ENCODE data around the gene SPDYE17.
"Not testable (repeated sequence)": the region's sequence is repeated elsewhere in the genome, so short reads cannot be mapped to it uniquely, and the experiment has no call there.

SPDYE17 gene, protein sequence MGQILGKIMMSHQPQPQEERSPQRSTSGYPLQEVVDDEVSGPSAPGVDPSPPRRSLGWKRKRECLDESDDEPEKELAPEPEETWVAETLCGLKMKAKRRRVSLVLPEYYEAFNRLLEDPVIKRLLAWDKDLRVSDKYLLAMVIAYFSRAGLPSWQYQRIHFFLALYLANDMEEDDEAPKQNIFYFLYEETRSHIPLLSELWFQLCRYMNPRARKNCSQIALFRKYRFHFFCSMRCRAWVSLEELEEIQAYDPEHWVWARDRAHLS

DNA sequence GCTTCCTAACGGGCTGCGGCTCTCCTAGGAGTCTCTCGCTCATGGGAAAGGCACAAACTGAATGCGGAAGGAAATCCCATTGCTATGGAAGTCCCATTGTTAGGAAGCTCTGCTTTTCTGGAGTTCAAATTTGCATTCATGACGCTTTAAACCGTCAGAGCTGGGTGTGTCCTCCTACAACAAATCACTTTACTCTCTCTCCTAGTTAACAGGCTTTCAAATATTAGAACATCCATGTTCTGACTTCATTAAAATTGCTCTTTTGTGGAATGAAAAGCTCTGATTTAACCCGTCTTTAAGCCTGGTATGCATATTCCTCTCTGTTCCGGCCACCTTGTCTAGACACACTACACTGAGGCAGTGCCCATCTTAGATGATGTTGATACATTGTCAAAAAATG lies at the start of gene SPDYE17:
Gene SPDYE17, minus strand, starts transcription at position 101 of the 400 bp plus-strand sequence. CDS start 1,791 bp downstream, outside the sequence.
- DNase-seq: not testable (repeated sequence)

DNA sequence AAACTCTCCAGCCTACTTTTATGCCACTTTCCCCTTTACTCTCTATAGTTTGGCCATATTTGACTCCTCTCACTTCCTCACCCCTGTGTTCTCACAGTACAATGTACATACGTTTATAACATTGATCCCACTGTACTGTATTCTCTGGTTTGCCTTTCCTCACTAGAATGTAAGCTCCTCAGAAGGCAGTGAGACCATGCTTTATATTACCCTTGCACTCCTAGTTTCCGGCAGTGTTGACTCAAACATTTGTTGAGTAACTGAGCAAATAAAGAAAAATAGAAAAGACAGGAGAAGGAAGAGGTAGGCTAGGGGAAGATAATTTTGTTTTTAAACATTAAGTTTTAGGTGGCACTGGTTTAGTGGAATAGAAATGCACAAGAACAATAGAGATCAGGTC lies 48.1 kb upstream of the SPDYE17 start:
- not testable (repeated sequence) for DNase-seq

DNA sequence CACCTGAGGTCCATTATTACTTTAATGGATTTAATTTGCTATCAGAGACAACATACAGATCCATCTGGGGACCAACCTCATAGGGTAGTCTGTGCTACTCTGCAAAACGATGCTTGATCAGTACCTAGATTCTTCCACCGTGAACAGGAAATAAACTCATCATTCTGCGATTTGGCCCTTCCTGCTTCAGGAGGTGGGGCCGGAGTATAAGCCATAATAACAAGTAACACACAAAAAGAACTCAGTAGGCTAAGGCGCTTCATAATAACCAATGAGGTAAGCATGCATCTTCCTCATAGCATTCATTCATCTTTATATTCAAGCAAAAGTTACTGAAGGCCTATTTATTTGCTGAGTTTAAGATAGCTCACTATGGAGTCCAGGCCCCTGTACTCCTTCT lies 47.5 kb upstream of the SPDYE17 start:
- DNase-seq: not testable (repeated sequence)

DNA sequence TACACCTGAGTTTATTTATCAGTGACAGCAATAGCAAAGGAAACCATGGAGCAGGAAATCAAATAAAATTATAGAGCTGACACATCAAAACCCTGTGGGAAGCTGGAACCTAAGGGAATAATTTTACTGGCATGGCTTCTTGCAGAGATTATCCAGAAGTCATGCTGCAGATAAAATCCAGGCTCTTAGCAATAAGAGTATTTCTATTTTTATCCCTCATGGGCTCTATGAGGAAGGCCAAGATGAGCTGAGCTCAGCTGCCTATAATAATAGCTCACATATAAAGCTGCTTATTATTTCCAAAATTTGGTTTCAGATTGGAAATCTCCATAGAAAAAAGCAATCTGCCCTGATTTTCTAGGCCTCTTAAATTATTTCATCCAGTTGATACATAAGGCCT lies 47.0 kb upstream of the SPDYE17 start:
- DNase-seq: not testable (repeated sequence)

DNA sequence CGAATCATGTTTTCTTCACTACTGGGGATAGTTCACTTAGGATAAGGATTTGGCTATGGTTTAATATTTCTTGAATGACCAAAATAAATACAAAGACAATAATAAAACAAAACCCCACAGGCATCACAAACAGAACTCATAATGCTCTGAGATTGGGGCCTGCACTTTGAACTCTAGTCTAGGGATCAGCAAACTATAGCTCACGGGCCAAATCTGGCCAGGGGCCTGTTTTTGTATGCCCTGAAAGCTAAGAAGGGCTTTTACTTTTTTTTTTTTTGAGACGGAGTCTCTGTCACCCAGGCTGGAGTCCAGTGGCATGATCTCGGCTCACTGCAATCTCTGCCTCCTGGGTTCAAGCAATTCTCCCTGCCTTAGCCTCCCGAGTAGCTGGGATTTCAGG lies 44.9 kb upstream of the SPDYE17 start:
- DNase-seq: not testable (repeated sequence)

DNA sequence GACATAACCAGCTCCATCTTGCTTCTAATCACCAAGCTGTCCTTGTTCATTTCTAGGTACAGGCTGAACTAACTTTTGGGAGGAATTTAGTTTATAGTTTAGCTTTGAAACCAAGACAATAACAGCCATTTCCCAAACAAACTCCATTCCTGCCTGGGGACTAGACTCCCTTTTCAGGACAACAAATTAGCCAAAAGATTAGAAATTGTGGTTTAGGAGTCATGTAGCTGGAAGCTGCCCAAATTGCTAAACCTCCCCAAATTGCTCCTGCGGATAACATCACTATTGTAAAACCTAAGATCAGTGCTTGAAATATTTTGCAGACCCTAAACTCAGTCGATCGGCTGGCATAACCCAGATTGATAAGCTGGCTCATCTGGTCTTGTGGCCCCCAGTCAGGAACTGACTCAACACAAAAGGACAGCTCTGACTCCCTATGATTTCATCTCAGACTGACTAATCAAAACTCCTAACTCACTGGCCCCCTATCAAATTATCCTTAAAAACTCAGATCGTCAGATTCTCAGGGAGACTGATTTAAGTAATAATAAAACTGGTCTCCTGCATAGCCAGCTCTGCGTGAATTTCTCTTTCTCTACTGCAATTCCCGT lies 42.7 kb upstream of the SPDYE17 start:
- not testable (repeated sequence) for DNase-seq

DNA sequence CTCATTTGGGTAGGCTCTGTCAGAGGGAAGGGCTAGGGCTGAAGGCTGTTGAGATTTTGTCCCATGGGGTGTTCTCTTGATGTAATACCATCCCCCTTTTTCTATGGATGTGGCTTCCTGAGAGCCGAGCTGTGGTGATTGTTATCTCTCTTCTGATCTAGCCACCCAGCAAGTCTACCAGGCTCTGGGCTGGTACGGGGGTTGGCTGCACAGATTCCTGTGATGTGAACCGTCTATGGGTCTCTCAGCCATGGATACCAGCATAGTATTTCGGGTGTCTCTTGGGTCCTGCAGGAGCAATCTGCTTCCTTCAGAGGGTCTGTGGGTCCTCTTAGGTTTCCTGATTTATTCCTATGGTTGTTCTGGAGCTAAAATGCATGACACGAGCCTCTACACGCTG lies 38.9 kb upstream of the SPDYE17 start:
- DNase-seq: not testable (repeated sequence)

DNA sequence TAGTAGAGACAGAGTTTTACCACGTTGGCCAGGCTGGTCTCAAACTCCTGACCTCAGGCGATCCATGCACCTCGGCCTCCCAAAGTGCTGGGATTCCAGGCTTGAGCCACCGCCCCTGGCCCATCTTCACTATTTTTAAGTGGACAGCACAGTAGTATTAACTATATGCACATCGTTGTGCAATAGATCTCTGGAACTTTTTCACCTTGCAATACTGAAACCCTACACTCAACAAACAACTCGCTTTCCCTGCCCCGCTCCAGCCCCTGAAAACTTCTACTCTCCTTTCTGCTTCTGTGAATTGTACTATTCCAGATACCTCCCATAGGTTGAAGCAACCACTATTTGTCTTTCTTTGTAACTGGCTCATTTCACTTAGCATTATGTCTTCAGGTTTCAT lies 33.7 kb upstream of the SPDYE17 start:
- DNase-seq: not testable (repeated sequence)

DNA sequence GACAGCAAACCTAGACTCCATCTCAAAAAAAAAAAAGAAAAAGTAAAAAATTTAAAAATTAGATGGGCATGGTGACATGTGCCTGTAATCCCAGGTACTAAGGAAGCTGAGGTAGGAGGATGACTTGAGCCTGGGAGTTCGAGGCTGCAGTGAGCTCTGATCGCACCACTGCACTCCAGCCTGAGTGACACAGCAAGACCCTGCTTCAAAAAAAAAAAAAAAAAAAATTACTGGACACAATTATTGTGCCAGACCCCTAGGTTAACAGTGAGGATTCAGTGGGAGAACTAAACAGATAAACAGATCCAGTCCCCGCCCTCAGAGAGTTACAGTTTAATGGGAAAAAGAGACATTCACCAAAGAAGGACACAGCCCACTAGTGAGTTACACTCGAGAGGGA lies 31.6 kb upstream of the SPDYE17 start:
- DNase-seq: not testable (repeated sequence)

DNA sequence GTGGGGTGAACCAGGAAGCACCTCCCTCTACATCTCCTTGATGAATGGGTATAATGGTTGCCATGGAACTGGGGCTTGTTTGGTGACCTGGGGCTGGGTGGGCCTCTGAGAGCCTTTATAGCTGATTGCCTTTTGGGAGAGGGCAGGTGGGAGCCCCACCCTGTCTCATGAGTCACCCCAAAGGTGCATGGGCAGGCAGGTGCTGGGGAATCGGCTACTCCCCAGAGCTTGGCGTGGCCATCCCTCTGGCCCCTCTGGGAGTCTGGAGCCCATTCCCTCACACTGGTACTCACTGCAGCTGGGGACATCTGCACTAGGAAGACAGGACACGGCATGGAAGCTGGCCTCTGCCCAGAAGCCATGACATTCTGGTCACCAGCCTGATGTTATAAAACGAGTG lies 30.4 kb upstream of the SPDYE17 start, which contains the start of gene SPDYE18:
Gene SPDYE18, minus strand, starts transcription at position 2 of the 400 bp plus-strand sequence. CDS start 2,046 bp downstream, outside the sequence.
- DNase-seq: not testable (repeated sequence)

DNA sequence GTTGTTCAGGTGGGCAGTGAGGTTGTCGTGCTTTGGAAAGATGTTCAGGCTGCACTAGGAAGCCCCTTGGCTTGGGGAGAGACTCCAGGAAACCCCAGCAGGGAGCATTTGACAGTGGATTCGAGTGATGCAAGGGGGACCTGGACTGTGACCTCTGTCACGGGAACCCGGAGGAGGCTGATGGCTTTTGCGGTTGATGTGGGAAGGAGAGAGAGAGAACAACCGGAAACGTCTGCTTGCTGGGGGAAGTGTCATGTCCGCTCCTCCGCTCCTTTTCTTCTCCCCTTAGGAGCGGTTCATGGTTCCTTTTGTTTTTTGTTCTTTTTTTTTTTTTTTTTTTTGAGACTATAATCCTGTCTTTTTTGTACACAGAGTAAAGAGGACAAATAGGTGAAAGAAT lies 5.8 kb downstream of the SPDYE17 start:
- not testable (repeated sequence) for DNase-seq

DNA sequence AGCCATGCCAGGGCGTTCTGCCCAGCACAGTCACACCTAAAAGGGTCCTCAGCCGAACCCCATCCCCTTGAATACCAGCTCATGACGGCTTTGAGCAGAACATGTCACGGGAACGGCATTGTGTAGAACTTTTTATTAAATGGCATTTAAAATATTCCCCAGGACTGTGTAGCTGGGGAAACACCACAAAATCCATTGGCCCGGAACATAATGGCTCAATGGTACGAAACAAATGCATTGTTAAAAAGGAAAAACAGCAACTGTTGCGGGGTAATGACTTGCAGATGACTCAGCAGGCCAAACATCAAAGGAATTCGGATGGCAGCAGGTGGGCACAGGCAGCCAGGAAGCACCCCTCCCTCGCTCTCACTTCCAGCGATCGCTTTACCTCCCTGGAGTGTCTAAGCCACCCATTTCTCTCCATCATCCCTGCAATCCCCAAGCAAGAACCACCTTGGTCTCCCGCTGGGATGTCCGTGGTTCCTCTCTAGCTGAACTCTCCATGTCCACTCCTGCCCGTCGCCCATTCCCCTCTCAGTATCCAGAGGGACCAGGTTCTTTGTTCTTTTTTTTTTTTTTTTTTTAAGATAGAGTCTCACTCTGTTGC lies 22.0 kb downstream of the SPDYE17 start:
- not testable (repeated sequence) for DNase-seq

DNA sequence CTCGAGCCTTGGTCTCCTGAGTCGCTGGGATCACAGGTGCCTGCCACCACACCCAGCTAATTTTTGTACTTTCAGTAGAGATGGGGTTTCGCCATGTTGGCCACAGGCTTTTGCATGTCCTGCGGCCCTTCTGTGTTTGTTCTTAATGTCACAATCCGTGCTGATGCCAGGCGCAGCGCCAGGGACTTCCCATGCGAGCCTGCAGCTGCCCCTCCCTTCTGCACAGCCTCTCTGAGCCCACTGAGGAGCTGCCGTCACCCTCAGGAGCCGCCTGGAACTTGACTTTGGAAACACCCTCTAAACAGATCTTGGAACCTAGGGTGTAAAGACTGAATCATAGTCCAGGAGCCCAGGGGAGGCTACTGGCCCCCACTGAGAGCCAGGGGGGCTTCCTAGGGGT lies 24.2 kb downstream of the SPDYE17 start:
- not testable (repeated sequence) for DNase-seq

DNA sequence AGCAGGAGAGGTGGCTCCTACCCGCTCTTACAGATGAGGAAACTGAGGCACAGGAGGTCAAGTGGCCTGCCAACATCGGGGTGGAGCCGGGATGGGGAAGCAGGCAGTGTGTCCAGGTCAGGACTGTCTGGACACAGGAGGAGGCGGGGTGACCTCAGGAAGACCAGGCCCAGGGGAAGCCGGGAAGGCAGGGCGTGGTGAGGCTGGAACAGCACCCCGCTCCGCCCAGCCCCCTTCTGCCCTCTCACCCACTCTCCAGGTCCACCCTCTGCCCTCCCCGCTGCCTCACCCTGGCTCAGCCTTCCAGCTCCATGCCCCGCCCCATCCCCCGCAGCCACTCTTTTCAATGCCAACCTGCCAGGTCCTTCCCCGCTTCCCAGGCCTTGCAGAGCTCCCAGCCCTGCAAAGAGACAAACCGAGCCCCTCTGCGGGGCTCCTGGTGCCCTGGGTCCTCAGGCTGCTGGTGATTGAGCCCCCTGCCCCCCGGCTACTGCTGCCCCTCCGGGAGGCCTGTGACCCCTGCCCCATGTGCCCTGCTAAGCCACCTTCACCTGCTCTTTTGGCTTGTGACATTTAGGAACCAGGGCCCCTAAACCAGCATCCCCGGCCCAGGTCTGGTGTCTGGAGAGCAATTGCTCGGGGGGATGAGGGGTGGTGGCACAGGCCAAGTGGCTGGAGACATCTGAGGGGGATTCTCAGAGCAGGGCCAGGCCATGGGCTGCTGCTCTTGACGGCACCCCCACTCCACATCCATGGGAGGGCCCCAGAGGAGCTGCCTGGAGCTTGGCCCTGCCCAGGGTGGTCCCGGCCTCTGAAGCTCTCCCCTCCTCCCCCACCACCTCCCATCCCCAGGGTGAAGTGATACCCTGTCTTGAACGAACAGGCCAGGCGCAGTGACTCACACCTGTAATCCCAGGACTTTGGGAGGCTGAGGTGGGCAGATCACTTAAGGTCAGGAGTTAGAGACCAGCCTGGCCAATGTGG lies 25.7 kb downstream of the SPDYE17 start:
- DNase-seq: not testable (repeated sequence)

DNA sequence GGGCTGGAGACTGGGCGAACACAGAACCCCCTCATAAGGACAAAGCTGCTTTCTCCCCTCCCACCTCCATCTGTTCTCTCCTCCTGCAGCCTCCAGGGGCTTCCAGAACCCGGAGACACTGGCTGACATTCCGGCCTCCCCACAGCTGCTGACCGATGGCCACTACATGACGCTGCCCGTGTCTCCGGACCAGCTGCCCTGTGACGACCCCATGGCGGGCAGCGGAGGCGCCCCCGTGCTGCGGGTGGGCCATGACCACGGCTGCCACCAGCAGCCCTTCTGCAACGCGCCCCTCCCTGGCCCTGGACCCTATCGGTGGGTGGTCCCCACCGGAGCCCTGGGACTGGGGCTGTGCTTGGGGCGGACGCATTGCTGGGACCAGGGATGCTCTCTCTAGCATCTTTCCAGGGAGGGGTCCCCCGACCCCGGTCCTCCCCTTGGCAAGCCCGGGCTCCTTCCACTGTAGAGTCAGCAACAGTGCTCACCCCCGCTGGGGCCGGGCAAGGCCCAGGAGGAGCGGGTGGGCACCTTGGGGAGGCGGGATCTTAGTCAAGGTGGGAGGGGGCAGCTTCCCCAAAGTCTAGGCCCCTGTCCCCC lies 26.6 kb downstream of the SPDYE17 start:
- DNase-seq: not testable (repeated sequence)

DNA sequence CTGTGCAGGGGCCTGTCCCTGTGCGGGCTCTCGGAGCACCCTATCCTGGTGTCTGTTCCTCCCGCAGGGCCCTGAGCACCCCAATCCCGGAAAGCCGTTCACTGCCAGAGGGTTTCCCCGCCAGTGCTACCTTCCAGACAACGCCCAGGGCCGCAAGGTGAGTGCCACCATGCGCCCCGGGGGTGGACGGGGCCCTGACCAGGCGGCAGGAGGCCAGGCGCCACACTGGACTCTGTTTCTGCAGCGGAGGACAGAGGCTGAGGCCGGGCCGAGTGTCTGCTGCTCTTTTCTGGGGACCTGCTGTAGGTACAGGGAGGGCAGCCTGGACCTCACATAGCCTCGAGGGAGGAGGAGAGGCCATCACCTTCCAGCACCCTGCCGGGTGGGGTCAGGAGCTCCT lies 28.0 kb downstream of the SPDYE17 start:
- DNase-seq: not testable (repeated sequence)

DNA sequence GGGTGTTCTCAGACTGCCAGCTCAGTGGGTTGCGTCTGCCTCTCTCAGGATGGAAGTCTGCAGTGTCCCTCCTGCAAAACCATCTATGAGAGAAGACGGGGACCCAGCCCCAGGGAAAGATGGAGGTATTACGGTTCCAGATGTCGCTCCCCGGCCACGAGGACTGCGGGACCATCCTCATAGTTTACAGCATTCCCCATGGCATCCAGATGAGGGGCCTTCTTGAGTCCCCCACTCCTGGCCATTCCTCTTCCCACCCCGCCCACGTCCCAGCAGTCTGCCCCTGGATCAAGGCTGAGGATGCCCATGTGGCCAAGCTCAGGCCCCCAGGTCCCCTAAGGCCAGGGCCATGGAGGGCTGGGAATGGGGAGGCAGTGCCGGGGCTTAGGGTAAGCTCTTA lies 28.9 kb downstream of the SPDYE17 start:
- not testable (repeated sequence) for DNase-seq

DNA sequence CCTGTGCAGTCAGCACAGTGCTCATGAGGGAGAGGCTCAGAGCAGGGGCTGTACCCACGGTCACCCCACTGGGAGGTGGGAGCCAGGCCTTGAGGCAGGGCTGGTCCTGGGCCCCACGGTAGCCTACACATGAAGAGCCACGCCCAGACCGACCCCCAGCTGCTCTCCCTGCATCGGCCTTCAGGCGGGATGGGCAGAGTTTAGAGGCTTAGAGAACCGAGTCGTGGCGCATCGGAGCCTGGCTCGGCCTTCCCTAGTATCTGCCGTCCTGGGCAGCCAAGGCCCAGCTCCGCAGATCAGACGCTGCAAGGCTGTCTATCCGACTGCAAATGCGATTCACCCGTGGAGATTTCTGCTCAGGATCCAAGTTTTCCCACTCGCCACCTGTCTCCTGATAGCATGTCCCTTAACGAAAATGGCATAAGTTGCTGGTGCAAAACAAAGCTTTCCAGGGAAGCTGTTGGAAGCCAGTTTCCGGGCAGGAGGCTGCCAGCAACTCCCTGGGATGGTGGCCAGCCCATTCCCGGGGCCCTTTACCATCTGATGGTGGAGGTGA lies 29.4 kb downstream of the SPDYE17 start:
- not testable (repeated sequence) for DNase-seq

DNA sequence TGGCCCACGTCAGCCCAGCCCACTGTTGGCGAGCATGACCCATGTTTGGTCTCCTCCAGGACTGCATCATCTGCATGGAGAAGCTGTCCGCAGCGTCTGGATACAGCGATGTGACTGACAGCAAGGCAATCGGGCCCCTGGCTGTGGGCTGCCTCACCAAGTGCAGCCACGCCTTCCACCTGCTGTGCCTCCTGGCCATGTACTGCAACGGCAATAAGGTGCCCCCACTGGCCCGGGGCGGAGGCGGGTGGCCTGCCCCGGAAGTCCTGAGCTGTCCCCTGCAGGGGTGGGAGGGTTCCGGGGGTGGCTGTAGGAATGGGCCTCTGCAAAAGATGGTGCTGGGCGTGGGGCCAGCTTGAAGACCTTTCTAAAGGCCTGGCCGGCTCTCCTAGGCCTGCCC lies 30.1 kb downstream of the SPDYE17 start:
- DNase-seq: not testable (repeated sequence)

DNA sequence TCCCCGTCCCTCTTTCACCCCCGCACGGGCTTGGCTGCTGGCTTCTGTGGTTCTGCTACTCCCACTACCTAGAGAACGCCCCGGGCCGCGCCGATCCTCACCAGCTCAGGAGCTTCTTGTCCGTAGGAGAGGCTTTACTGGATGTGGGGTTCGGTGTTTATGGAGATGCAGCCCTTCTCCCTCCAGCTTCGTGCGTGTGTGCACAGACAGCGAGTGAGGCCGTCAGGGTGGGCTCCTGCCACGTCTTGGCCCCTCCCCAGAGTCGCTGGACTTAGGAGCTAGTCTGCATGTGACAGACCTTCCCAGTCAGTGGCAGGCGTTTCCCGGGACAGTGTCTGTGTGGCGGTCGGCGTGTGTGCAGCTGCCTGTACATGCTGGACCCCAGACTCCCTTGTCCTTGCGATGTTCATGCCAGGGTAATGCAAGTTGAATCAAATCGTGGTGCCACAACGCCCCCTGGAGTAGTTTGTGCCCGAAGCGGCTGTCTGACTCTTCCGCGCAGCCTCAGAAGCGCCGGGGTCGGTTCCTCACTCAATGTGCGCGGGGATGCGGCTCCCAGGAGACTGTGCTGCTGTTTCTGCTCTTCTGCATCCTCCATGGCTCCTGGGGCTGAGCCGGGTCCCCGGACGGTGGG lies 32.6 kb downstream of the SPDYE17 start:
- DNase-seq: not testable (repeated sequence)

DNA sequence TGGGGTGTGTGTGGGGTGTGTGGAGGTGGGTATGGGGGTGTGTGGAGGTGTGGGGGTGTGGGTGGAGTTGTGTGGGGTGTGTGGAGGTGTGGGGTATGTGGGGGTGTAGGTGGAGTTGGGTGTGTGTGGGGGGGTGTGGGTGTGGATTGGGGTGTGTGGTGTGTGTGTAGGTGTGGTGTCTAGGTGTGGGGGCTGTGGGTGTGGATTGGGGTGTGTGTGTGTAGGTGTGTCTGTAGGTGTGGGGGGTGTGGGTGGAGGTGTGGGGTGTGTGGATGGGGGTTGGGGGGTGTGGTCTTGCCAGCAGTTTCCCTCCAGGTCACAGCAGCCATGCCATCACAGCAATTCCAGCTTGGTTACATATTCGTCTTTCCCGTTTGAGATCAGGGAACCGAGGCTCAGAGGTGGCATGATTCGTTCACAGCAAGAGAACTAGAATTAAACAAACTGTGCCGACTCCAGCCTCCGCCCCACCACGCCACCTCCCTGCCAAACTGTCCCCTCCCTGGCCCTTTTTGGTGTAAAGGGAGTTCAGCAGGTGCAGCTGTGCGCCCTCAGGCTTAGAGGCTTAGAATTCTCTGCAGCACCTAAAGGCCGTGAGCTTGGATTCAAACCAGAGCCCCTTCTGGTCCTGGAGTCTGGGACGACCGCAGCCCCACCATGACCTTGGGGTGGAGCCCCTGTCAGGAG lies 33.3 kb downstream of the SPDYE17 start:
- DNase-seq: not testable (repeated sequence)
